ENCODE results near the gene PPIF. TPM values are rescaled to one million over a fixed set of nuclear protein-coding genes. Genes with fewer than 3 reads are reported as not detected.
A peak's percentile ranks its signal among the peaks of the same experiment; 100 is the strongest.

Gene PPIF
- total and polyA plus RNA-seq, 2 of the 13 experiments (the other 11 are each of a cell fraction or from before 2014, with no cell fraction given): 147 to 157 TPM

DNA sequence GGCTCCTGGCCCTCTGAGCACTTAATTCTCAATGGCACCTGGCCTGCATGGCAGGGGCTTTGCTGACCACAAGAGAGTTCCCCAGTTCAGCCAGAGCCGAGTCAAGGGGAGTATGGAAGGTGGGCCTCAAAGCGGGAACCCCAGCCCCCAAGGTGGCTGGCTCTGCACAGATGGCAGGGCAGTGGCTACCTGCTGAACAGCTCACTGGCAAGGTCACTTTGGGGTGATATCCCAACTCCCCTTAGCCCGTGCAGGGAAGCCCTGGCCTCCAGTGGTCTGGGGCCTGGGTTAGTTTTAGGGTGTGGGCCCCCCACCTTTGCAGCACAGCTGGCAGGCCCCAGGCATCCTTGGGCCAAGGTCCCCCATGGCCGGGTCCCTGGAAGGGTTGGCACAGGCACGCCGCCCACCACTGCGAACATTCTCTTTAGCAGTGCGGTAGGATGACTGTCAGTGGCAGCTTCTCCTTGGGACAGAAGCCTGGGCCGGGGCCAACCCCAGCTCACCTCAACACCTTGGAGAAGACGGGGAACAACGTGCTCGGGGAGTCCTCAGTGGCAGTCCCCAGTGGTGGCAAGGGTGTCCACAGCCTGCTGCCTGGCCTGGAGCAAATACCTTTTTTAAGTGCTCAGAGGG, 36.8 kb downstream of the PPIF start:
- Histone ChIP-seq H3K4me3 (replicated peaks in 1 of 3; ENCODE audit: insufficient read depth in 1 of 3, low read depth in 2 of 3, low read length in 3 of 3) (no peak overlapping the region), H3K9me3 (ENCODE audit: low read length) (no peaks in the 10 kb centered on the region), H4K20me1 (ENCODE audit: insufficient read depth, low read length) (no peaks in the 10 kb centered on the region), H3K79me2 (ENCODE audit: insufficient read depth, low read length) (no peaks in the 10 kb centered on the region), H3K4me2 (ENCODE audit: low read depth, low read length) (no peak overlapping the region), H3K4me1 (ENCODE audit: insufficient read depth, low read length) (peaks cover 39% of the 10 kb centered on the region), H3K27ac (ENCODE audit: extremely low read length, insufficient read depth, low read length) (no peak overlapping the region), H3K36me3 (replicated peaks in 1 of 2; ENCODE audit: control insufficient read depth in 1 of 2, insufficient read depth in 2 of 2, low read length in 2 of 2) (no peaks in the 10 kb centered on the region), H3K27me3 (ENCODE audit: control insufficient read depth in 1 of 2, insufficient read depth in 2 of 2, low read length in 2 of 2) (no peaks in the 10 kb centered on the region), H3K9ac (ENCODE audit: insufficient read depth, low read depth, low read length) (no peak overlapping the region), H2AFZ (ENCODE audit: low read length) (no peak overlapping the region)
- TF ChIP-seq ZNF83 (CRISPR knock-in tag; IDR thresholded peaks at IDR 0.05; ENCODE audit: borderline replicate concordance) (no peak), ZNF225 (CRISPR knock-in tag; IDR thresholded peaks at IDR 0.05) (no peak), SCMH1 (CRISPR knock-in tag; IDR thresholded peaks at IDR 0.05; ENCODE audit: borderline replicate concordance) (no peak), ZBTB38 (CRISPR knock-in tag; IDR thresholded peaks at IDR 0.05) (0 out of 2 replicates have a peak, but pooled peaks have one; percentile 40)
- TF ChIP-seq, protein P1, sequence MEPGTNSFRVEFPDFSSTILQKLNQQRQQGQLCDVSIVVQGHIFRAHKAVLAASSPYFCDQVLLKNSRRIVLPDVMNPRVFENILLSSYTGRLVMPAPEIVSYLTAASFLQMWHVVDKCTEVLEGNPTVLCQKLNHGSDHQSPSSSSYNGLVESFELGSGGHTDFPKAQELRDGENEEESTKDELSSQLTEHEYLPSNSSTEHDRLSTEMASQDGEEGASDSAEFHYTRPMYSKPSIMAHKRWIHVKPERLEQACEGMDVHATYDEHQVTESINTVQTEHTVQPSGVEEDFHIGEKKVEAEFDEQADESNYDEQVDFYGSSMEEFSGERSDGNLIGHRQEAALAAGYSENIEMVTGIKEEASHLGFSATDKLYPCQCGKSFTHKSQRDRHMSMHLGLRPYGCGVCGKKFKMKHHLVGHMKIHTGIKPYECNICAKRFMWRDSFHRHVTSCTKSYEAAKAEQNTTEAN (CRISPR knock-in tag; conservative IDR thresholded peaks at IDR 0.05): no peak
- 96% methylated on average over 9 of the region's 12 CpGs for WGBS (ENCODE audit: low lambda C conversion rate)
- in situ Hi-C loops (cut with HindIII; ENCODE audit: extremely low pct_ligation_motif_present, low pct_unique_long_range_greater_than_20kb) (no loop called here), intact Hi-C loops (cut with micrococcal nuclease; ENCODE audit: unreplicated experiment) (no loop called here)
- DNase-seq (ENCODE audit: low spot score) (no peak), ATAC-seq (no peak), FAIRE-seq (no peak)
- ChIA-PET CTCF (ENCODE audit: low intra/inter-chr PET ratio, low total read pairs) (no interaction called here), POLR2A (no interaction called here)
- no TSS peak for BruUV-seq (replicated peaks)

DNA sequence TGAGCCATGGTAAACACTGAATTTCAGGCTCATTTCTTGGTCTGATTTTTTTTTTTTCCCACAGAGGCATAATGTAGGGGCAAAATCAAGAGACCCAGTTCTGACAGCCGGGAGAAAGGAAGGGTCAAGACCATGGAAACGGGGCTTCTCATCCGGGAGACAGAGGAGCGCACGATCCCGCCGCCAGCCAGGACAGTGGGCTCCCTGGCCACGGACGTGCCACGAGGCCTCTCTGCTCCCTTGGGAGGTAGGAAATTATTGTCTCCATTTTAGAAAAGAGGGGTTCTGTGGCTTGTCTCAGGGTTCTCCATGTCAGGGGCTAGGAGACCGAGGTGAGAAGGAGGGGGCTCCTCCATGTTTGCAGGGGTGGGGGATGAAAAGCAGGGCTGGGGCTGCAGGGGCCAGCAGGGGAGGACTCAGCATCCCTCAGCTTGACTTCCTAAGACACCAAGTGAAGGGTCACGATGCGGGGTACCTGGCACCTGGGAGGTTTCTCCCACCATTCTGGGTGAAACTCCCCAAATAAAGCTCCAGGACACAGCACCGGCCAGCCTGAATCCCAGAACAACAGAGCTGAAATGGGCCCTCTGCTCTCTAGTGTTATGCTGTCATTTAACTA, 37.6 kb downstream of the PPIF start:
- Histone ChIP-seq H3K27me3 (ENCODE audit: control insufficient read depth in 1 of 2, insufficient read depth in 2 of 2, low read length in 2 of 2) (no peaks in the 10 kb centered on the region), H3K79me2 (ENCODE audit: insufficient read depth, low read length) (no peaks in the 10 kb centered on the region), H3K36me3 (replicated peaks in 1 of 2; ENCODE audit: control insufficient read depth in 1 of 2, insufficient read depth in 2 of 2, low read length in 2 of 2) (no peaks in the 10 kb centered on the region), H3K4me2 (ENCODE audit: low read depth, low read length) (no peak overlapping the region), H3K9me3 (ENCODE audit: low read length) (no peaks in the 10 kb centered on the region), H3K4me3 (replicated peaks in 1 of 3; ENCODE audit: insufficient read depth in 1 of 3, low read depth in 2 of 3, low read length in 3 of 3) (no peak overlapping the region), H4K20me1 (ENCODE audit: insufficient read depth, low read length) (no peaks in the 10 kb centered on the region), H3K4me1 (ENCODE audit: insufficient read depth, low read length) (peaks cover 31% of the 10 kb centered on the region), H3K27ac (ENCODE audit: extremely low read length, insufficient read depth, low read length) (no peak overlapping the region), H2AFZ (ENCODE audit: low read length) (no peak overlapping the region), H3K9ac (ENCODE audit: insufficient read depth, low read depth, low read length) (no peak overlapping the region)
- ATAC-seq (no peak), FAIRE-seq (no peak), DNase-seq (ENCODE audit: low spot score) (no peak)
- 93% methylated on average over 12 of the region's 14 CpGs for WGBS (ENCODE audit: low lambda C conversion rate)
- BruUV-seq (replicated peaks): no TSS peak
- CTCF ChIA-PET (ENCODE audit: low intra/inter-chr PET ratio, low total read pairs): no interaction called here
- in situ Hi-C loops (cut with HindIII; ENCODE audit: extremely low pct_ligation_motif_present, low pct_unique_long_range_greater_than_20kb) (no loop called here), intact Hi-C loops (cut with micrococcal nuclease; ENCODE audit: unreplicated experiment) (no loop called here)
- POLR2A ChIA-PET: no interaction called here
- TF ChIP-seq ZGPAT (CRISPR knock-in tag; IDR thresholded peaks at IDR 0.05): no peak
- no peak for TF ChIP-seq ZBTB3 (CRISPR knock-in tag; IDR thresholded peaks at IDR 0.05; ENCODE audit: borderline replicate concordance, low read depth)
- no peak for TF ChIP-seq ZNF629 (CRISPR knock-in tag; conservative IDR thresholded peaks at IDR 0.05)
- TF ChIP-seq ZNF235 (CRISPR knock-in tag; IDR thresholded peaks at IDR 0.05; ENCODE audit: borderline replicate concordance): no peak
- no peak for TF ChIP-seq RARA (CRISPR knock-in tag; IDR thresholded peaks at IDR 0.05)
- TF ChIP-seq RBM39 (IDR thresholded peaks at IDR 0.05; ENCODE audit: low read depth, low read length, poor library complexity, severe bottlenecking): no peak
- TF ChIP-seq, protein P2, sequence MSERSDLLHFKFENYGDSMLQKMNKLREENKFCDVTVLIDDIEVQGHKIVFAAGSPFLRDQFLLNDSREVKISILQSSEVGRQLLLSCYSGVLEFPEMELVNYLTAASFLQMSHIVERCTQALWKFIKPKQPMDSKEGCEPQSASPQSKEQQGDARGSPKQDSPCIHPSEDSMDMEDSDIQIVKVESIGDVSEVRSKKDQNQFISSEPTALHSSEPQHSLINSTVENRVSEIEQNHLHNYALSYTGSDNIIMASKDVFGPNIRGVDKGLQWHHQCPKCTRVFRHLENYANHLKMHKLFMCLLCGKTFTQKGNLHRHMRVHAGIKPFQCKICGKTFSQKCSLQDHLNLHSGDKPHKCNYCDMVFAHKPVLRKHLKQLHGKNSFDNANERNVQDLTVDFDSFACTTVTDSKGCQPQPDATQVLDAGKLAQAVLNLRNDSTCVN (CRISPR knock-in tag; IDR thresholded peaks at IDR 0.05; ENCODE audit: borderline replicate concordance): no peak
- TF ChIP-seq ZFY (CRISPR knock-in tag; IDR thresholded peaks at IDR 0.05): no peak
- no peak for TF ChIP-seq ZSCAN22 (CRISPR knock-in tag; IDR thresholded peaks at IDR 0.05)
- TF ChIP-seq ONECUT2 (CRISPR knock-in tag; IDR thresholded peaks at IDR 0.05): no peak

Measured in HepG2 (cell line).